Endothelial cell of umbilical vein (primary cell): ENCODE results near the gene OR51V1.

ENCODE experiments used
- CTCF ChIP-seq, 2 donors: IDR thresholded peaks; 1 replicate in 1 of 2; 2 replicates in 1 of 2; pipeline ENCODE4 v1.5.1; 2011; ENCODE audit warnings: low read length in 2 of 2, mild to moderate bottlenecking in 2 of 2, moderate library complexity in 2 of 2, control low read depth in 1 of 2, inconsistent platforms in 1 of 2, low read depth in 1 of 2; ENCODE audit not compliant: insufficient read depth in 1 of 2; ENCODE audit errors: extremely low read depth in 1 of 2
- GATA2 ChIP-seq: IDR thresholded peaks from 2 replicates; pipeline ENCODE4 v1.7.0; 2011; ENCODE audit warnings: low read depth, mild to moderate bottlenecking, moderate library complexity, mixed read lengths, low read length; ENCODE audit not compliant: insufficient read length, insufficient read depth
- MYC ChIP-seq: IDR thresholded peaks from one replicate; pipeline ENCODE4 v1.6.1; 2011; ENCODE audit warnings: mild to moderate bottlenecking, low read depth, low read length
- POLR2A ChIP-seq: IDR thresholded peaks from 2 replicates; pipeline ENCODE4 v1.6.1; 2012; ENCODE audit warnings: low read depth, mild to moderate bottlenecking, control low read depth, low read length
- POLR2AphosphoS5 ChIP-seq: IDR thresholded peaks from 2 replicates; pipeline ENCODE4 v1.6.1; 2012; ENCODE audit warnings: low read depth, mild to moderate bottlenecking, control low read depth, low read length, moderate library complexity; ENCODE audit not compliant: insufficient read depth

- TF ChIP-seq CTCF (IDR thresholded peaks at IDR 0.05; ENCODE audit: extremely low read depth in 1 of 2, insufficient read depth in 1 of 2, low read depth in 1 of 2, low read length in 2 of 2) (no peak), MYC (no peak), GATA2 (no peak), POLR2A (no peak), POLR2AphosphoS5 (no peak)
These were observed 9.9 kb upstream of the OR51V1 start for GRCh38 chr11:5210376-5210885.
